ENCODE measurements around the gene PHEX. TPM values are rescaled to one million over a fixed set of nuclear protein-coding genes. Genes with fewer than 3 reads are reported as not detected.

PHEX gene
- total and polyA plus RNA-seq, 4 experiments from 2014 or later: 0.25 to 0.98 (median 0.37) TPM

- POLR2A ChIA-PET (ENCODE audit: partially characterized antibody): interaction anchor here (1.2 kb wide), 1 partner anchor 12 kb away, joined by 4 read pairs; no protein-coding TSS in a partner anchor
- H3K27me3 ChIP-seq (ENCODE audit: insufficient read depth, low read length): no peaks in the 10 kb centered on the region
- peaks cover 8 to 13% of the 10 kb centered on the region in 2 donors for H3K36me3 Mint-ChIP-seq
- no peaks in the 10 kb centered on the region for H3K9me3 Mint-ChIP-seq
- no peak overlapping the region for H3K4me3 Mint-ChIP-seq
- H3K27ac Mint-ChIP-seq: peak overlapping the region in 1 of 7 donors; percentile 7
- H3K9me3 ChIP-seq (ENCODE audit: control insufficient read depth in 1 of 2, low read length in 2 of 2): no peaks in the 10 kb centered on the region
- H3K4me1 ChIP-seq (ENCODE audit: insufficient read depth, low read length): no peaks in the 10 kb centered on the region
- H3K27me3 Mint-ChIP-seq: no peaks in the 10 kb centered on the region
- CTCF ChIA-PET (ENCODE audit: partially characterized antibody): interaction anchor here (0.9 kb wide), 1 partner anchor 12 kb away, joined by 4 read pairs; no protein-coding TSS in a partner anchor
- H3K36me3 ChIP-seq (ENCODE audit: insufficient read depth, low read length): no peaks in the 10 kb centered on the region
- H3K4me1 Mint-ChIP-seq: peaks cover 0 to 18% (median 5%) of the 10 kb centered on the region in 4 donors
- no peak for DNase-seq
- H3K27ac ChIP-seq (ENCODE audit: low read depth, low read length): no peak overlapping the region
- intact Hi-C loops (cut with micrococcal nuclease): no loop called here
- H3K4me3 ChIP-seq (ENCODE audit: low read length in 2 of 2): no peak overlapping the region
Observed at GRCh38 chrX:21996872-21997455, 35.2 kb upstream of the PHEX start.

GRCh38 chrX:21998037-21998436 is 34.1 kb upstream of the PHEX start:
- intact Hi-C loops (cut with micrococcal nuclease): no loop called here

GRCh38 chrX:22004866-22005265 is 27.3 kb upstream of the PHEX start:
- Histone ChIP-seq H3K9me3 (ENCODE audit: control insufficient read depth in 1 of 2, low read length in 2 of 2) (no peaks in the 10 kb centered on the region), H3K4me1 (ENCODE audit: insufficient read depth, low read length) (no peaks in the 10 kb centered on the region), H3K4me3 (ENCODE audit: low read length in 2 of 2) (no peak overlapping the region), H3K27me3 (ENCODE audit: insufficient read depth, low read length) (no peaks in the 10 kb centered on the region), H3K36me3 (ENCODE audit: insufficient read depth, low read length) (no peaks in the 10 kb centered on the region), H3K27ac (ENCODE audit: low read depth, low read length) (no peak overlapping the region)
- ChIA-PET POLR2A (ENCODE audit: partially characterized antibody) (no interaction called here), CTCF (ENCODE audit: partially characterized antibody) (interaction anchor here (1.5 kb wide), 1 partner anchor 19 kb away, joined by 4 read pairs; no protein-coding TSS in a partner anchor)
- Mint-ChIP-seq H3K9me3 (peaks cover 0 to 4% (median 0%) of the 10 kb centered on the region in 8 donors), H3K36me3 (peaks cover 3 to 5% of the 10 kb centered on the region in 2 donors), H3K27ac (no peak overlapping the region), H3K4me3 (no peak overlapping the region), H3K27me3 (no peaks in the 10 kb centered on the region), H3K4me1 (no peaks in the 10 kb centered on the region)
- intact Hi-C loops (cut with micrococcal nuclease): no loop called here
- DNase-seq: no peak

More at GRCh38 chrX:21998037-21998436, 34.1 kb upstream of the PHEX start:
- no peak overlapping the region for H3K27ac Mint-ChIP-seq
- no peak for DNase-seq
- ChIA-PET POLR2A (ENCODE audit: partially characterized antibody) (no interaction called here), CTCF (ENCODE audit: partially characterized antibody) (no interaction called here)
- Histone ChIP-seq H3K4me3 (ENCODE audit: low read length in 2 of 2) (no peak overlapping the region), H3K9me3 (ENCODE audit: control insufficient read depth in 1 of 2, low read length in 2 of 2) (no peaks in the 10 kb centered on the region), H3K36me3 (ENCODE audit: insufficient read depth, low read length) (no peaks in the 10 kb centered on the region), H3K4me1 (ENCODE audit: insufficient read depth, low read length) (no peaks in the 10 kb centered on the region), H3K27me3 (ENCODE audit: insufficient read depth, low read length) (no peaks in the 10 kb centered on the region), H3K27ac (ENCODE audit: low read depth, low read length) (no peak overlapping the region)
- no peaks in the 10 kb centered on the region for H3K27me3 Mint-ChIP-seq
- H3K36me3 Mint-ChIP-seq: peaks cover 8 to 11% of the 10 kb centered on the region in 2 donors
- H3K4me3 Mint-ChIP-seq: no peak overlapping the region
- peaks cover 0 to 18% (median 5%) of the 10 kb centered on the region in 4 donors for H3K4me1 Mint-ChIP-seq
- no peaks in the 10 kb centered on the region for H3K9me3 Mint-ChIP-seq

GRCh38 chrX:22012051-22012450 is 20.1 kb upstream of the PHEX start:
- H3K36me3 Mint-ChIP-seq: peaks cover 0 to 1% of the 10 kb centered on the region in 2 donors
- H3K27ac Mint-ChIP-seq: no peak overlapping the region
- H3K27me3 Mint-ChIP-seq: no peaks in the 10 kb centered on the region
- Histone ChIP-seq H3K27ac (ENCODE audit: low read depth, low read length) (no peak overlapping the region), H3K27me3 (ENCODE audit: insufficient read depth, low read length) (no peaks in the 10 kb centered on the region), H3K36me3 (ENCODE audit: insufficient read depth, low read length) (no peaks in the 10 kb centered on the region), H3K4me1 (ENCODE audit: insufficient read depth, low read length) (no peaks in the 10 kb centered on the region), H3K9me3 (ENCODE audit: control insufficient read depth in 1 of 2, low read length in 2 of 2) (no peaks in the 10 kb centered on the region), H3K4me3 (ENCODE audit: low read length in 2 of 2) (no peak overlapping the region)
- peaks cover 0 to 4% (median 0%) of the 10 kb centered on the region in 8 donors for H3K9me3 Mint-ChIP-seq
- ChIA-PET POLR2A (ENCODE audit: partially characterized antibody) (no interaction called here), CTCF (ENCODE audit: partially characterized antibody) (interaction anchor here (0.6 kb wide), 1 partner anchor 108 kb away, joined by 3 read pairs; no protein-coding TSS in a partner anchor)
- DNase-seq: no peak
- H3K4me1 Mint-ChIP-seq: no peaks in the 10 kb centered on the region
- intact Hi-C loops (cut with micrococcal nuclease): no loop called here
- no peak overlapping the region for H3K4me3 Mint-ChIP-seq

GRCh38 chrX:22012931-22013330 is 19.2 kb upstream of the PHEX start:
- ChIA-PET POLR2A (ENCODE audit: partially characterized antibody) (no interaction called here), CTCF (ENCODE audit: partially characterized antibody) (no interaction called here)
- H3K4me1 Mint-ChIP-seq: no peaks in the 10 kb centered on the region
- H3K27ac Mint-ChIP-seq: no peak overlapping the region
- H3K27ac ChIP-seq (ENCODE audit: low read depth, low read length): no peak overlapping the region
- peaks cover 0 to 4% (median 0%) of the 10 kb centered on the region in 8 donors for H3K9me3 Mint-ChIP-seq
- H3K27me3 ChIP-seq (ENCODE audit: insufficient read depth, low read length): no peaks in the 10 kb centered on the region
- H3K4me3 ChIP-seq (ENCODE audit: low read length in 2 of 2): no peak overlapping the region
- H3K4me3 Mint-ChIP-seq: no peak overlapping the region
- no peaks in the 10 kb centered on the region for H3K36me3 Mint-ChIP-seq
- H3K4me1 ChIP-seq (ENCODE audit: insufficient read depth, low read length): no peaks in the 10 kb centered on the region
- H3K9me3 ChIP-seq (ENCODE audit: control insufficient read depth in 1 of 2, low read length in 2 of 2): no peaks in the 10 kb centered on the region
- H3K36me3 ChIP-seq (ENCODE audit: insufficient read depth, low read length): no peaks in the 10 kb centered on the region
- H3K27me3 Mint-ChIP-seq: no peaks in the 10 kb centered on the region
- no peak for DNase-seq
- intact Hi-C loops (cut with micrococcal nuclease): no loop called here

- Histone ChIP-seq H3K9me3 (ENCODE audit: control insufficient read depth in 1 of 2, low read length in 2 of 2) (no peaks in the 10 kb centered on the region), H3K27ac (ENCODE audit: low read depth, low read length) (no peak overlapping the region), H3K36me3 (ENCODE audit: insufficient read depth, low read length) (no peaks in the 10 kb centered on the region), H3K27me3 (ENCODE audit: insufficient read depth, low read length) (no peaks in the 10 kb centered on the region), H3K4me1 (ENCODE audit: insufficient read depth, low read length) (no peaks in the 10 kb centered on the region), H3K4me3 (ENCODE audit: low read length in 2 of 2) (no peak overlapping the region)
- H3K27me3 Mint-ChIP-seq: no peaks in the 10 kb centered on the region
- no peak overlapping the region for H3K4me3 Mint-ChIP-seq
- H3K27ac Mint-ChIP-seq: no peak overlapping the region
- intact Hi-C loops (cut with micrococcal nuclease): no loop called here
- POLR2A ChIA-PET (ENCODE audit: partially characterized antibody): no interaction called here
- no peak for DNase-seq
- CTCF ChIA-PET (ENCODE audit: partially characterized antibody): no interaction called here
- no peaks in the 10 kb centered on the region for H3K36me3 Mint-ChIP-seq
- peaks cover 0 to 1% (median 0%) of the 10 kb centered on the region in 8 donors for H3K9me3 Mint-ChIP-seq
- no peaks in the 10 kb centered on the region for H3K4me1 Mint-ChIP-seq
Observed at GRCh38 chrX:22015139-22015750, 16.9 kb upstream of the PHEX start.

- H3K9me3 Mint-ChIP-seq: no peaks in the 10 kb centered on the region
- CTCF ChIA-PET (ENCODE audit: partially characterized antibody): no interaction called here
- no peaks in the 10 kb centered on the region for H3K4me1 Mint-ChIP-seq
- Histone ChIP-seq H3K4me3 (ENCODE audit: low read length in 2 of 2) (no peak overlapping the region), H3K9me3 (ENCODE audit: control insufficient read depth in 1 of 2, low read length in 2 of 2) (no peaks in the 10 kb centered on the region), H3K36me3 (ENCODE audit: insufficient read depth, low read length) (no peaks in the 10 kb centered on the region), H3K27me3 (ENCODE audit: insufficient read depth, low read length) (no peaks in the 10 kb centered on the region), H3K4me1 (ENCODE audit: insufficient read depth, low read length) (no peaks in the 10 kb centered on the region), H3K27ac (ENCODE audit: low read depth, low read length) (no peak overlapping the region)
- DNase-seq: no peak
- H3K27ac Mint-ChIP-seq: no peak overlapping the region
- no peaks in the 10 kb centered on the region for H3K27me3 Mint-ChIP-seq
- intact Hi-C loops (cut with micrococcal nuclease): no loop called here
- POLR2A ChIA-PET (ENCODE audit: partially characterized antibody): no interaction called here
- no peak overlapping the region for H3K4me3 Mint-ChIP-seq
- no peaks in the 10 kb centered on the region for H3K36me3 Mint-ChIP-seq
Observed at GRCh38 chrX:22021751-22022324, 10.3 kb upstream of the PHEX start.

Measured in CD4-positive, alpha-beta memory T cell (primary cell).